Left ventricle myocardium inferior (tissue), 1 donor: ENCODE results near the gene ARHGEF7. TPM values are rescaled to one million over a fixed set of nuclear protein-coding genes. Genes with fewer than 3 reads are reported as not detected.

Experiments
- DNase-seq: peaks from one replicate; pipeline ENCODE4 v3.0.0-alpha.2; 2020
- H3K27ac ChIP-seq: fragments of 200-600 bp; replicated peaks from 2 replicates; pipeline ENCODE4 v1.8.0; 2021
- H3K27me3 ChIP-seq: fragments of 200-600 bp; 2 replicates; pipeline ENCODE4 v1.8.0; 2021; ENCODE audit warnings: low read depth
- H3K36me3 ChIP-seq: fragments of 200-600 bp; 2 replicates; pipeline ENCODE4 v1.8.0; 2021
- H3K4me1 ChIP-seq: fragments of 200-600 bp; 2 replicates; pipeline ENCODE4 v1.8.0; 2021
- H3K4me3 ChIP-seq: fragments of 200-600 bp; 2 replicates; pipeline ENCODE4 v1.8.0; 2021; ENCODE audit warnings: mild to moderate bottlenecking, moderate library complexity
- H3K9me3 ChIP-seq: fragments of 200-600 bp; replicated peaks from 2 replicates; pipeline ENCODE4 v1.8.0; 2021
- intact Hi-C: fragments of 100-400 bp; cut with micrococcal nuclease; formaldehyde crosslinking; loops from one replicate; pipeline ENCODE4 v1.11.0; 2022
- total RNA-seq: library from RNA; stranded (reverse); fragmentation: NEBNext Ultra II Directional; extraction: Animal tissue kit (Norgen Biotek cat#: 25700); gene quantifications from one replicate; pipeline ENCODE4 v1.2.1, GENCODE V29; 2021
- TF ChIP-seq, protein P1 (sequence below): fragments of 200-600 bp; IDR thresholded peaks from 2 replicates; pipeline ENCODE4 v1.8.0; 2021; ENCODE audit warnings: antibody characterized with exemption, mild to moderate bottlenecking, borderline replicate concordance
- donor health status: DM: no; HTN: yes; CAD: no; lungs with severe emphysema.

ARHGEF7 gene
- total RNA-seq, 1 donor from 2014 or later, result 35.9 TPM

DNA sequence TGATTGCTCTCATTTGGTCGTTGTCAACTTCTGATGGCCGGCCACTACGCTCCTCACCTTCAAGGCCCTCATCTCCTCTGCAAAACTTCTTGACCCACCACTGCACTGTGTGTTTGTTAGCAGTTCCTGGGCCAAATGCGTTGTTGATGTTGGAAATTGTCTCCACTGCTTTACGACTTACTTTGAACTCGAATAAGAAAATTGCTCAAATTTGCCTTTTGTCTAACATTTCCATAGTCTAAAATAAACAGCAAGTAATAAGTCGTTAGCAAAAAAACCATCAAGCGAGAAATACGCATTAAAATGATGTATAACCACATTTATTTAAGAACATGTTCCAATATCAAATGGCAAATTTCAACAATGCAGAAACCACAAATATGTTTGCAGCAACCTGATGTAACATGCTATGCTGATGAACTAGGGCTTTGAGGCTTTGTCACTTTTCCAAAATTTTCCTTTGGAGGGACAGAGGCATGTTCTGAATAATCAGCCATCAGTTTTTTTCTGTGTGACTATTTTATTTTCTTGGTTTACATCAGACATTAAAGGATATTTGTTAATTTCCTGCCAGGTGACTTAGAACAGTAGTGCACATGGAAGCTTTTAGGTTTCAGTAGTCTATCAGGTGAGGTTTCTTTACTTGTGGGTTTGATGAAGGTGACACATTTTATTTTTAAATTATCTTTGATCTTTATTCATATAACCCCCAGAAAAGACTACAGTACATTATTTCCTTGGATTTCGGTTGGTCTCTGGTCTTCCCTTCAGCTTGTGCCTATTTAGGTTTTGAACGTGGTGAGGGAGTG is 130.7 kb downstream of the ARHGEF7 start:
- Histone ChIP-seq H3K27ac (no peak overlapping the region), H3K27me3 (no peaks in the 10 kb centered on the region), H3K4me3 (no peak overlapping the region), H3K9me3 (no peaks in the 10 kb centered on the region), H3K4me1 (peaks cover 56% of the 10 kb centered on the region), H3K36me3 (peaks cover 45% of the 10 kb centered on the region)
- intact Hi-C loops, result no loop called here
- DNase-seq, result no peak
- TF ChIP-seq, protein P1, sequence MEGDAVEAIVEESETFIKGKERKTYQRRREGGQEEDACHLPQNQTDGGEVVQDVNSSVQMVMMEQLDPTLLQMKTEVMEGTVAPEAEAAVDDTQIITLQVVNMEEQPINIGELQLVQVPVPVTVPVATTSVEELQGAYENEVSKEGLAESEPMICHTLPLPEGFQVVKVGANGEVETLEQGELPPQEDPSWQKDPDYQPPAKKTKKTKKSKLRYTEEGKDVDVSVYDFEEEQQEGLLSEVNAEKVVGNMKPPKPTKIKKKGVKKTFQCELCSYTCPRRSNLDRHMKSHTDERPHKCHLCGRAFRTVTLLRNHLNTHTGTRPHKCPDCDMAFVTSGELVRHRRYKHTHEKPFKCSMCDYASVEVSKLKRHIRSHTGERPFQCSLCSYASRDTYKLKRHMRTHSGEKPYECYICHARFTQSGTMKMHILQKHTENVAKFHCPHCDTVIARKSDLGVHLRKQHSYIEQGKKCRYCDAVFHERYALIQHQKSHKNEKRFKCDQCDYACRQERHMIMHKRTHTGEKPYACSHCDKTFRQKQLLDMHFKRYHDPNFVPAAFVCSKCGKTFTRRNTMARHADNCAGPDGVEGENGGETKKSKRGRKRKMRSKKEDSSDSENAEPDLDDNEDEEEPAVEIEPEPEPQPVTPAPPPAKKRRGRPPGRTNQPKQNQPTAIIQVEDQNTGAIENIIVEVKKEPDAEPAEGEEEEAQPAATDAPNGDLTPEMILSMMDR, result no peak

DNA sequence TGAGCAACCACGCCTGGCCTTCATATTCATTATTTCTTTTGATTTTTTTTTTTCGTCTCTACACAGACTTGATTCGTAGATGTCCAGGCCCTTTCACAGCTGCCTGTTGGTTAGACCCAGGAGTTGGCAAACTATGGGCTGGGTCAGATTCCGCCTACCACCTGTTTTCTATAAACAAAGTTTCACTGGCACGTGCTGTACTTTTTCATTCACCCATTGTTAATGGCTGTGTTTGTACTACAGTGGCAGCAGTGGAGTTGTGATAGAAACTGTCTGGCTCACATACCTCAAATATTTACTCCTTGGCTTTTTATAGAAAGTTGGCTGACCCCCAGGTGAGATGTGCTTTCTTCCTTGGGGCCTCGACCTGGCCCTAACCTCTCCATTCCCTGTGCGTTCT is 132.4 kb downstream of the ARHGEF7 start:
- TF ChIP-seq, protein P1, result no peak
- no peaks in the 10 kb centered on the region for H3K27me3 ChIP-seq
- DNase-seq, result no peak
- peak overlapping the region; percentile 78 for H3K27ac ChIP-seq
- H3K4me3 ChIP-seq, result no peak overlapping the region
- intact Hi-C loops, result no loop called here
- H3K9me3 ChIP-seq, result no peaks in the 10 kb centered on the region
- peaks cover 47% of the 10 kb centered on the region for H3K36me3 ChIP-seq
- peaks cover 60% of the 10 kb centered on the region for H3K4me1 ChIP-seq

DNA sequence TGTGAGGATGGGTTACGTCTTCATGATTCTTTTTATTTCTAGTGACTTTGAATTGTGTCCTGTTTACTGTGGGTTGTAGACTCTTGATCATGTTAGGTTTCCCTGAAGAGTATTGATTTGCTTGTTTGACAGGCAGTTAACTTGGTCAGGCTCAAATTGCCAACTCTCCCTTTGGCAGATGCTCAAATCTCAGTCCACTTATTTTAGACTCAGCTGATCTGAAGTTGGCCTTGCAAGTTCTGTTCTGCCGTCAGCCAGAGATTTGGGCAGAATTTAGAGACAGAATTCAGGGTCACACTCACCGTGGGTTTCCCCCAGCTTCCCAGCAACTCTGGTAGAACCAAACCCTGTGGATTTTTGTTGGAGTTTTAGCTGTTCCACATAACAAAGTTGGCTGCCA is 133.7 kb downstream of the ARHGEF7 start:
- DNase-seq, result no peak
- H3K9me3 ChIP-seq, result no peaks in the 10 kb centered on the region
- H3K27me3 ChIP-seq, result no peaks in the 10 kb centered on the region
- peaks cover 71% of the 10 kb centered on the region for H3K4me1 ChIP-seq
- H3K27ac ChIP-seq, result peak overlapping the region; percentile 78
- TF ChIP-seq, protein P1, result no peak
- H3K36me3 ChIP-seq, result peaks cover 57% of the 10 kb centered on the region
- no peak overlapping the region for H3K4me3 ChIP-seq
- intact Hi-C loops, result no loop called here

DNA sequence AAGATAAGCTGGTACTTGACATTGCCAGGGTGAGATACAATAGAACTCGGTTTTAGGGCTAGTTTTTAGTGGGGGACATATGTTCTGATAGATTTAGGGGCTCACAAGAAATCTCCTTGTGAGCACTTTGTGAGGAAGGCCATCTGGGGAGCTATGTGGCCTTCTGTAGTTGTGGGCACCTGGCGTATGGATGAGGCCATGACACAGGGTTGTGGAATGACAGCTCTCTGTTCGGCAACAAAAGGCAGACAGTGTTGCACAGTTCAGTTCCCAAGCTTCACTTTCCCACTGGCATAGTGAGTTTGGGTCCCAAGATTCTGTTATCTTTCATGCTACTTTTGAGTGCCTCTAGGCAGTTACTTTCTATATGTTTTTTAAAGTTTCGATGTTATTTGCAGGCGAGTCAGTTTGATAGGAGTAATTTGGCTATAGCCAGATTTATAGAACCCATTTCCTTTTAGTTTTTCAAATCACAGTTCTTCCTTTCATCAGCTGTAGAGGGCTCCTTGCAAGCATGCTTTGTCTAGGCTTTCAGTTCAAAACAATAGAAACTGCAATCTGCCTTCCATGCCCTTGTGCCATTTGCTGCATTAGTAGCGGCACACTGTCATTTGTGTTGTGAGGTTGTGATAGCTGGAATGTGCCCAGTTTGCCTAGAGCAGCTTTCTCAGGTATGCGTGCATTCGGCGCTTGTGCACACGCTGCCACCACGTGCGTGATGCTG is 134.7 kb downstream of the ARHGEF7 start:
- Histone ChIP-seq H3K9me3 (no peaks in the 10 kb centered on the region), H3K36me3 (peaks cover 48% of the 10 kb centered on the region), H3K27ac (peak overlapping the region; percentile 78), H3K27me3 (no peaks in the 10 kb centered on the region), H3K4me1 (peaks cover 73% of the 10 kb centered on the region), H3K4me3 (no peak overlapping the region)
- no peak for DNase-seq
- intact Hi-C loops, result no loop called here
- TF ChIP-seq, protein P1, result no peak

DNA sequence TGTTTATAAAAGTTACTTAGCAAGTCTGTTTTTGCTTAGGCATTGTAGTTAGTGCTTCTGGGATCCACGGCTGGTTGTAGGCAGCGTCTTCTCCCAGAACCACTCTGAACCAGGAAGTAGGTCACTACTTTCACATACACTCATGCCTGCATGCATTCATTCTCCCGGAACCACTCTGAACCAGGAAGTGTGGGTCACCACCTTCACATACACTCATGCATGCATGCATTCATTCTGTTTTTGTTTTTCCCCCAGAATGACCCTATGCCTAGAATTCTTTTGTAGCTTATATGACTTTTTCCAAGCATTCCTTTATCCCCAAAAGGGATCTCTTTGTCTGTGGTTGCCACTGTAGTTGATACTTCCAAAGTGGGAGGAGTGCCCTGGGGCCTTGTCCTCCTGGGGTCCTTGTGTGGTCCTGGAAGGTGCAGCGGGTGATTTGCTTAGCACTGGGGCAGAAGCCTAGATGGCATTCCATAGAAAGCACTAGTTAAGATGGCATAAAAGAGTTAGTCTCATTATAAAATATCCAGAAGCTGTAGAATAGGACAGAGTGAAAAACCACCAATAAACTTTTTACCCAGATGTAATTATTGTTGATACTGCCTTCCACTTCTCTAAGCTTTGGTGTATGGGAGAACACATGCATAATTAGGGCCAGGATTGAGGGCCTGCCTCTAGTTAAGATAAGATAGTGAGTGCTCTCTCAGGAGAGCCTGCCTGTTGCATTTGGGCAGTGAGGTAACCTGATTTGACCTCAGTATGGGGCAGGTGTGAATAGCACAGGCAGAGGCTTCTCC is 136.7 kb downstream of the ARHGEF7 start:
- Histone ChIP-seq H3K27me3 (no peaks in the 10 kb centered on the region), H3K4me1 (peaks cover 72% of the 10 kb centered on the region), H3K4me3 (no peak overlapping the region), H3K27ac (peak overlapping the region; percentile 79), H3K9me3 (no peaks in the 10 kb centered on the region), H3K36me3 (peaks cover 45% of the 10 kb centered on the region)
- intact Hi-C loops, result no loop called here
- no peak for DNase-seq
- TF ChIP-seq, protein P1, result no peak
